Stomach (tissue), 9 donors: Measurements from ENCODE around the gene FAM83D. TPM values are rescaled to one million over a fixed set of nuclear protein-coding genes. Genes with fewer than 3 reads are reported as not detected.

Experiments used
- DNase-seq, 2 donors: peaks; one replicate each; pipeline versions ENCODE4 v3.0.0 to v3.0.0-alpha.2; 2013 to 2019
- H3K27ac ChIP-seq, 5 donors: fragments of 200-600 bp in 4 of 5; sonication (generic) in 4 of 5; one replicate each; pipeline ENCODE4 v1.5.1; 2013 to 2019; ENCODE audit warnings: mild to moderate bottlenecking in 1 of 5, moderate library complexity in 1 of 5
- H3K27me3 ChIP-seq, 3 donors: fragments of 200-600 bp; sonication (generic); one replicate each; pipeline ENCODE4 v1.5.1; 2017 to 2019; ENCODE audit warnings: mixed run types in 1 of 3
- H3K36me3 ChIP-seq, 4 donors: fragments of 200-600 bp; sonication (generic); 1 replicate in 3 of 4; 2 replicates in 1 of 4; pipeline ENCODE4 v1.5.1; 2016 to 2019
- H3K4me1 ChIP-seq, 4 donors: fragments of 200-600 bp; sonication (generic); one replicate each; pipeline ENCODE4 v1.5.1; 2016 to 2019
- H3K4me3 ChIP-seq, 4 donors: fragments of 200-600 bp; sonication (generic) in 3 of 4; one replicate each; pipeline ENCODE4 v1.5.1; 2016 to 2019; ENCODE audit warnings: mild to moderate bottlenecking in 1 of 4
- H3K9me3 ChIP-seq, 4 donors: fragments of 200-600 bp; sonication (generic); one replicate each; pipeline ENCODE4 v1.5.1; 2016 to 2019
- CTCF ChIP-seq, 7 experiments: fragments of 450-650 bp in 4 of 7; fragments of 200-600 bp in 3 of 7; sonication (generic) in 3 of 7; IDR thresholded peaks; one replicate each; pipeline ENCODE4 v1.5.1; 2016 to 2019; ENCODE audit warnings: antibody characterized with exemption in 7 of 7, control low read depth in 2 of 7, mild to moderate bottlenecking in 1 of 7
- EP300 ChIP-seq: sonication (generic); formaldehyde crosslinking; IDR thresholded peaks from one replicate; pipeline ENCODE4 v1.6.1; 2017; ENCODE audit warnings: antibody characterized with exemption
- POLR2A ChIP-seq, 4 donors: fragments of 450-650 bp; IDR thresholded peaks; one replicate each; pipeline ENCODE4 v1.6.1; 2016; ENCODE audit warnings: antibody characterized with exemption in 4 of 4, control low read depth in 2 of 4, mild to moderate bottlenecking in 1 of 4, moderate library complexity in 1 of 4
- POLR2AphosphoS5 ChIP-seq, 3 donors: sonication (generic); formaldehyde crosslinking; IDR thresholded peaks; one replicate each; pipeline ENCODE4 v1.6.1; 2016; ENCODE audit warnings: antibody characterized with exemption in 3 of 3
- WGBS, 5 donors: extraction: QIAGEN DNeasy Blood & Tissue Kit in 3 of 5; methylation state at CpG; one replicate each; pipeline versions ENCODE4 v1.1.5 to v1.1.7; 2013 to 2018; 5-methylcytosine and 5-hydroxymethylcytosine counted together
- intact Hi-C: fragments of 100-400 bp; cut with DNase I; formaldehyde crosslinking; loops from one replicate; pipeline ENCODE4 v1.15.1; 2023; ENCODE audit warnings: low total_unique reads
- polyA plus RNA-seq, 3 donors: library from polyadenylated mRNA; stranded (reverse); fragments of 200-250 nt; gene quantifications; one replicate each; pipeline ENCODE4 v1.2.3, GENCODE V29; 2013
- total RNA-seq, 5 donors: library from RNA; depleted of rRNA; stranded (reverse); fragments of >200 nt; gene quantifications; one replicate each; pipeline versions ENCODE4 v1.1.0 to v1.2.3, GENCODE V29; 2014 to 2016
- donor health status: healthy with polysubstance abuse.
- donor health status: Bipolar disorder and iron deficiency.
- donor health status: healthy.

FAM83D gene
- total and polyA plus RNA-seq, 8 donors, result 2.0 to 289 (median 27.8) TPM

DNA sequence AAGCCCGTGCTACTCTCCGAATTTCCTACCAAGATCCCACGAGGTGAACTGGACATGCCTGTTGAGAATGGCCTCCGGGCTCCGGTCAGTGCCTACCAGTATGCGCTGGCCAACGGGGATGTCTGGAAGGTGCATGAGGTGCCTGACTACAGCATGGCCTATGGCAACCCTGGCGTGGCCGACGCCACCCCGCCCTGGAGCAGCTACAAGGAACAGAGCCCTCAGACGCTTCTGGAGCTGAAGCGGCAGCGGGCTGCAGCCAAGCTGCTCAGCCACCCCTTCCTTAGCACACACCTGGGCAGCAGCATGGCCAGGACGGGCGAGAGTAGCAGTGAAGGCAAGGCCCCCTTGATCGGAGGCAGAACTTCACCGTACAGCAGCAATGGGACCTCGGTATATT, 8.0 kb upstream of the FAM83D start:
- H3K36me3 ChIP-seq, result peaks cover 0 to 17% (median 9%) of the 10 kb centered on the region in 4 donors
- 90 to 96% (median 95%) methylated on average over 12 to 19 of the region's 19 CpGs for WGBS, 5 donors
- H3K27me3 ChIP-seq, result peaks cover 0 to 34% (median 3%) of the 10 kb centered on the region in 3 donors
- no peak for DNase-seq
- intact Hi-C loops, result no loop called here
- no peaks in the 10 kb centered on the region for H3K9me3 ChIP-seq
- H3K27ac ChIP-seq, result no peak overlapping the region
- no peaks in the 10 kb centered on the region for H3K4me1 ChIP-seq
- no peak for TF ChIP-seq POLR2A (IDR thresholded peaks at IDR 0.05)
- TF ChIP-seq POLR2AphosphoS5 (IDR thresholded peaks at IDR 0.05), result no peak
- TF ChIP-seq CTCF (IDR thresholded peaks at IDR 0.05), result no peak
- TF ChIP-seq EP300, result no peak
- no peak overlapping the region for H3K4me3 ChIP-seq

DNA sequence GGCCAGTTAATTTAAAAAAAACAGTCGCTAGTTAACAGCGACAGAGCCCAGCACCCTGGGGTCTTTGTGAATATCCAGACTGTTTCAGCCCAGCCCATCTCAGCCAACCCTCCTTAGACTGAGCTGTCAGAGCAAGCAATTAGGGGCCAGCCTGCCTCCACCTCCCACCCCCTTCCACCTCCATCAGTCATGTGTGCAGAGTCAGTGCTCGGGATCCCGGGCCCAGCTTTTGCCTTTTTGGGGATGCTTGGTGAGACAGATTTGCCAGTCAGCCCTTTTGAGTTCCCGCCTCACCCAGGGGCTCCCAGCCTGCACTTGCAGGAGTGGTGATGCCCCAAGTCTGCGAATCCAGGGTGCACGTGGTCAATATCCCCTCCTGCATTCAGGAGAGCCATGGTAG, 6.5 kb upstream of the FAM83D start:
- no peak for DNase-seq
- H3K9me3 ChIP-seq, result no peaks in the 10 kb centered on the region
- no peak overlapping the region for H3K4me3 ChIP-seq
- H3K27me3 ChIP-seq, result peaks cover 0 to 31% (median 0%) of the 10 kb centered on the region in 3 donors
- 70 to 86% (median 83%) methylated on average over 6 to 7 of the region's 7 CpGs for WGBS, 5 donors
- no peaks in the 10 kb centered on the region for H3K4me1 ChIP-seq
- H3K36me3 ChIP-seq, result peaks cover 0 to 17% (median 9%) of the 10 kb centered on the region in 4 donors
- TF ChIP-seq POLR2A (IDR thresholded peaks at IDR 0.05) (no peak), CTCF (IDR thresholded peaks at IDR 0.05) (no peak), POLR2AphosphoS5 (IDR thresholded peaks at IDR 0.05) (no peak), EP300 (no peak)
- intact Hi-C loops, result loop anchor here (10.0 kb wide), 1 partner anchor 135 kb away; no protein-coding TSS in a partner anchor
- H3K27ac ChIP-seq, result no peak overlapping the region

GRCh38 chr20:38920411-38920810, 5.8 kb upstream of the FAM83D start:
- Histone ChIP-seq H3K27me3 (peaks cover 0 to 31% (median 0%) of the 10 kb centered on the region in 3 donors), H3K4me1 (no peaks in the 10 kb centered on the region), H3K27ac (no peak overlapping the region), H3K9me3 (no peaks in the 10 kb centered on the region), H3K36me3 (peaks cover 0 to 17% (median 9%) of the 10 kb centered on the region in 4 donors), H3K4me3 (no peak overlapping the region)
- TF ChIP-seq POLR2A (IDR thresholded peaks at IDR 0.05), result no peak
- no peak for DNase-seq
- intact Hi-C loops, result loop anchor here (10.0 kb wide), 1 partner anchor 134 kb away; no protein-coding TSS in a partner anchor
- WGBS, 5 donors, result 59 to 82% (median 66%) methylated on average over 3 of the region's 3 CpGs

DNA sequence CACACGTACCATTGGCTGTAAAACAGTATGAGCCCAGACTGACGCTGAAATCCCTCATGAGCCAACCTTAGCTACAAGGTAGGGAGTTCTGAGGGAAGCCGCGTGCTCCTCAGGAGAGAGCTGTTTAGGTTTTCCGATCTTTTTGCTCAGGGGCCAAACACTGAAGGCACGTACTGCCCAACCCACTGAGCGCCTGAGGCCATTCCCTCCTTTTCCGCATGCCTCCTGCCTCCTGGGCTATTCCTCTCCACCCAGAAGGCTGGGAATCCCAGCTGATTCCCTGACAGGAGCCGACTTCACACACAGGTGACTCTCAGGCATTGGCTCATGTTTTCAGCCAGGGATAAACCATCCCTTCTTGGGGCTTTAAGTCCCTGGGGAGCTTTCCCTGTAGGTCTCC, 5.4 kb upstream of the FAM83D start:
- H3K36me3 ChIP-seq, result peaks cover 0 to 17% (median 7%) of the 10 kb centered on the region in 4 donors
- no peak overlapping the region for H3K4me3 ChIP-seq
- no peak for TF ChIP-seq EP300
- no peak for TF ChIP-seq POLR2A (IDR thresholded peaks at IDR 0.05)
- no peak for TF ChIP-seq POLR2AphosphoS5 (IDR thresholded peaks at IDR 0.05)
- TF ChIP-seq CTCF (IDR thresholded peaks at IDR 0.05), result no peak
- peaks cover 0 to 31% (median 0%) of the 10 kb centered on the region in 3 donors for H3K27me3 ChIP-seq
- WGBS, 5 donors, result 78 to 90% (median 85%) methylated on average over 9 of the region's 9 CpGs
- intact Hi-C loops, result loop anchor here (10.0 kb wide), 1 partner anchor 134 kb away; no protein-coding TSS in a partner anchor
- peaks cover 0 to 4% (median 2%) of the 10 kb centered on the region in 4 donors for H3K4me1 ChIP-seq
- H3K9me3 ChIP-seq, result no peaks in the 10 kb centered on the region
- no peak overlapping the region for H3K27ac ChIP-seq
- DNase-seq, result no peak

GRCh38 chr20:38924718-38925117, 1.5 kb upstream of the FAM83D start:
- Histone ChIP-seq H3K9me3 (no peaks in the 10 kb centered on the region), H3K4me1 (peaks cover 9 to 34% (median 23%) of the 10 kb centered on the region in 4 donors), H3K4me3 (no peak overlapping the region), H3K27ac (no peak overlapping the region), H3K27me3 (peaks cover 0 to 24% (median 0%) of the 10 kb centered on the region in 3 donors), H3K36me3 (no peaks in the 10 kb centered on the region)
- intact Hi-C loops, result loop anchor here (10.0 kb wide), 1 partner anchor 130 kb away; no protein-coding TSS in a partner anchor
- 88 to 98% (median 93%) methylated on average over 2 of the region's 2 CpGs for WGBS, 5 donors
- DNase-seq, result no peak
- TF ChIP-seq EP300 (no peak), POLR2AphosphoS5 (IDR thresholded peaks at IDR 0.05) (no peak), POLR2A (IDR thresholded peaks at IDR 0.05) (no peak), CTCF (IDR thresholded peaks at IDR 0.05) (no peak)
